ENCODE results near the gene DDX42.
"Not testable (repeated sequence)": the region's sequence is repeated elsewhere in the genome, so short reads cannot be mapped to it uniquely, and the experiment has no call there.

The DDX42 gene

DNA sequence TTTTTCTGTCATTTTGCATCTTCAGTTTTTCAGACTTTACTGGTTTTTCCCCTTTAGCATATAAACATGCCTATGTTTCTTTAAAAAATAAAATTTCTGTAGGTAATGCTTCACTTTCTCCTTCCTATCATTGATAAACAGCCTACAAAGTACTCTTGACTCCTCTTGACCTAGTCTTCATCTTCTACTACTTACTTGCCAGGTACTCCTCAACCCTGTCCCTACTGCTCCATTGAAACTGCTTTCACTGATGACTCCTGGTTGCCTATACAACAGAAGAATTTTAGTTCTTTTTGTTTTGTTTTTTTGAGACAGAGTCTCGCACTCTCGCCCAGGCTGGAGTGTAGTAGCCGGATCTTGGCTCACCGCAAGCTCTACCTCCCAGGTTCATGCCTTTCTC, 7.0 kb downstream of the DDX42 start:
- DNase-seq (ENCODE audit: low read depth) = no peak

GRCh38 chr17:63783522-63783921, 9.6 kb downstream of the DDX42 start:
- DNase-seq (ENCODE audit: low read depth) = no peak

- peak; percentile 50 for DNase-seq (ENCODE audit: low read depth)
These were observed 11.6 kb downstream of the DDX42 start for GRCh38 chr17:63785556-63785955.

DNA sequence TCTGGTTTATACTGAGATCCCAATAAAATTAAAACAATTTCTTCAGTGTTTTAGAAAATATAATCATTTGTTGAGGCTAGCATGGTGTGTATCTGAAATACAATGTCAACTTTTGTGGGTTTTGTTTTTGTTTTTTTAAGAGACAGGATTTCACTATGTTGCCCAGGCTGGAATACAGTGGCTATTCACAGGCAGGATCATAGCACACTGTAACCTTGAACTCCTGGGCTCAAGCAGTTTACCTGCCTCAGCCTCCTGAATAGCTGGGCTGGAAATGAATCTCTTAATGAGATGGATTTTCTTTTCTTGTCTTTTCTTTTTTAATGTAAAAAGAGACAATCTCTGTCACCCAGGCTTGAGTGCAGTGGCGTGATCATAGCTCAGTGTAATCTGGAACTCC, 12.1 kb downstream of the DDX42 start:
- no peak for DNase-seq (ENCODE audit: low read depth)

DNA sequence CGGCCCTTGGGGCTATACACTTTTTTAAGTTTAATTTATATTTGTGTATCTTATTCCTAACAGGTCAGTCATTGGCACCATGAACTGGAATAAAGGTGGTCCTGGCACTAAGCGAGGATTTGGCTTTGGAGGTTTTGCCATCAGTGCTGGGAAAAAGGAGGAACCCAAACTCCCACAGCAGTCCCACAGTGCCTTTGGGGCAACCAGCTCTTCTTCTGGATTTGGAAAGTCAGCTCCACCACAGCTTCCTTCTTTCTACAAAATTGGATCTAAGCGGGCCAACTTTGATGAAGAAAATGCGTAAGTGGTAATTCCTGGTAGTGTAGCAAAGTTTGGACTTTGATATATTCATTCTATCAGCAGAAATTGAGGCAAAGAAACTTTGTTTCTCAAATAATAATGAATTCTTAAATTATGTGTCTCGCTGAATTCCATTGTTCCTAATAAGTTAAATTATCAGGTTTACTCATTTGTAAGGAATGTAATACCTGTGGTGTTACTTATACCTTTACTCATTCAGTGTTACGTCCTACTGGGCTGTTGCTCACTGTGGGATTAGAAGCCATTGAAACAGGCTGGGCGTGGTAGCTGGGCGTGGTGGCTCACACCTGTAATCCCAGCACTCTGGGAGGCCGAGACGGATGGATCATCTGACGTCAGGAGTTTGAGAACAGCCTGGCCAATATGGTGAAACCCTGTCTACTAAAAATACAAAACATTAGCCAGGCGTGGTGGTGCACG, 13.2 kb downstream of the DDX42 start:
- DNase-seq (ENCODE audit: low read depth) = no peak

- no peak for DNase-seq (ENCODE audit: low read depth)
These were observed 16.1 kb downstream of the DDX42 start for GRCh38 chr17:63790057-63790456.

GRCh38 chr17:63792055-63792729, 18.2 kb downstream of the DDX42 start:
- no peak for DNase-seq (ENCODE audit: low read depth)

GRCh38 chr17:63796375-63796774, 22.4 kb downstream of the DDX42 start:
- not testable (repeated sequence) for DNase-seq (ENCODE audit: low read depth)

GRCh38 chr17:63798572-63799106, 24.7 kb downstream of the DDX42 start:
- DNase-seq (ENCODE audit: low read depth) = no peak

GRCh38 chr17:63800783-63801182, 26.8 kb downstream of the DDX42 start:
- no peak for DNase-seq (ENCODE audit: low read depth)

GRCh38 chr17:63804328-63804727, 30.4 kb downstream of the DDX42 start:
- DNase-seq (ENCODE audit: low read depth) = no peak

DNA sequence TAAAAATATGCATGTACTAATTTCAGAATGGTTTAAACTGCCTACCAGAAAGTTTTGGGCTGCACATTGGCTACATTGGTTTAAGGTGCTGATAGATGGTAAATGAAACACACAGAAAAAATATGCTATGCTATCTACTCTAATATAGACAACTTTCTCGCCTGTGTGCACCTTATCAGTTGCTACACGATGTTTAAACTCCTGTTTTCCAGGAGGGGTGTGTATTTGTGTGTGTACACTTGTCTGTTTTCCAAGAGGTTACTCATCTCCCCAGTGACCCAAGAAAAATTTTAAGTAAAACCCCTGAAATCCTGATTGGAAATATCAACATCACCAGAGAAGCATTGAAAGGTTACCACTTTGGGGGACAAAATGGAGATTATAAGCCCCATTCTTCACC, 31.6 kb downstream of the DDX42 start:
- DNase-seq (ENCODE audit: low read depth) = no peak

DNA sequence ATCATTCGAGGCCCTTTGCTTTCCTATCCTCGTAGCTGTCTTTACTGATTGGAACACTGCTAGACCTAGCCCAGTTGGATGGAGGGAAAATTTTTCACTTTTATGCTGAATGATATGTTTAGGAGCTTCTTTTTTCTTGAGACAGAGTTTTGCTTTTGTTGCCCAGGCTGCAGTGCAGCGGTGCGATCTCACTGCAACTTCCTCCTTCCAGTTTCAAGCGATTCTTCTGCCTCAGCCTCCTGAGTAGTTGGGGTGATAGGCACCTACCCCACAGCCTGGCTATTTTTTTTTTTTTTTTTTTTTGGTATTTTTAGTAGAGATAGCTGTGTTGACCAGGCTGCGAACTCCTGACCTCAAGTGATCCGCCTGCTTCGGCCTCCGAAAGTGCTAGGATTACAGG, 36.0 kb downstream of the DDX42 start:
- DNase-seq (ENCODE audit: low read depth) = no peak

- no peak for DNase-seq (ENCODE audit: low read depth)
These were observed 42.2 kb downstream of the DDX42 start for GRCh38 chr17:63816123-63816522.

DNA sequence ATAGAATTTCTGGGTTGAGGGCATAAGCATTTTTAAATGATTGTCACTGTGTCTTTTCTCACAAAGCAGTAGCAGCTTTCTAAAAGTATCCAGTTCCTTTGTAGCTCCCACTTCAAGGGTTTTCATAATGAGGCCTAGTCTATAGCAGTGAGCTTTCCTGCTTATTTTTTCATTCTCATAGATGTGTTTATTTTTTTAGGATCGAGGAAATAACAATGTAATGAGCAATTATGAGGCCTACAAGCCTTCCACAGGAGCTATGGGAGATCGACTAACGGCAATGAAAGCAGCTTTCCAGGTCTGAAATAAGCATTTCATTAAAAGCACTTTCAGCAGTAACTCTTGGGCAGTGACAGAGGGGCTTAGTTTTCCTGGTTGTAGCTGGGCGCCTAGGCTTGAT, 42.7 kb downstream of the DDX42 start:
- peak; percentile 62 for DNase-seq (ENCODE audit: low read depth)

DNA sequence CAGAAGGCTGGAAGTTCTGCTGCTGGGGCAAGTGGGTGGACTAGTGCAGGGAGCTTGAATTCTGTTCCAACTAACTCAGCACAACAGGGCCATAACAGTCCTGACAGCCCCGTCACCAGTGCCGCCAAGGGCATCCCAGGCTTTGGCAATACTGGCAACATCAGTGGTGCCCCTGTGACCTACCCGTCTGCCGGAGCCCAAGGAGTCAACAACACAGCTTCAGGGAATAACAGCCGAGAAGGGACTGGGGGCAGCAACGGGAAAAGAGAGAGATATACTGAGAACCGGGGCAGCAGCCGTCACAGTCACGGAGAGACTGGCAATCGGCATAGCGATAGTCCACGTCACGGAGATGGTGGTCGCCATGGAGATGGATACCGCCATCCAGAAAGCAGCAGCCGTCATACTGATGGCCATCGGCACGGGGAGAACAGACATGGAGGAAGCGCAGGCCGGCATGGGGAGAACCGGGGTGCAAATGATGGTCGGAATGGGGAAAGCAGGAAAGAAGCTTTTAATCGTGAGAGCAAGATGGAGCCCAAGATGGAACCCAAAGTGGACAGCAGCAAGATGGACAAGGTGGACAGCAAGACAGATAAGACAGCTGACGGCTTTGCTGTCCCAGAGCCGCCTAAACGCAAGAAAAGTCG, 43.9 kb downstream of the DDX42 start:
- DNase-seq (ENCODE audit: low read depth) = no peak

- no peak for DNase-seq (ENCODE audit: low read depth)
These were observed 45.2 kb downstream of the DDX42 start for GRCh38 chr17:63819131-63819530.

- no peak for DNase-seq (ENCODE audit: low read depth)
These were observed 45.9 kb downstream of the DDX42 start for GRCh38 chr17:63819585-63820537.

DNA sequence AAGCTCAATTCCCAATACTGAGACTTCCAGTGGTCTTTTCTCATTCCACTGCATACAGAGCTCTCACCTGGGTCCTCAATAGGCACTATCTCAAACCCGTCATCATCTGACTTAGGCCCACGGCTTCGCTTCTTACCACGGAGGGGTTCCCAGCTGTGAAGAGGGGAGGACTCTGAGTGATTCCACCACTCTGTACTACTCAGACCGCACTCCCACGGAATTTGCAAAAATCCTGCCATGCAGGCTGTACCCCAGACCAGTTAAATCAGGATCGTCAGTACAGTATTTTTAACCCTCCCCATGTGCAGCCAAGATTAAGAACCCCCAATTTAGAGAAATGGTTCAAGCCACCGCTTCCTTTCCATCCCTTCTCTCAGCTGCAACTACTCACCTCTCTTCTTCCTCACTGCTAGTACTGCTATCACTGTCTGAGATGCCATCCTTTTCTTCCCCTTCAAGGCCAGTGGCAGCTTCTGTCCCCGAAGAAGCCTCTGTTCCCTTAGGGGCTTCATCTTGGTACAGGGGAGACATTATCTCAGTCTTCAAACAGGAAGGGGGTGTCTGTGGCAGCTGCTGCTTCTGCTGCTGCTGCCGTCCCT, 47.1 kb downstream of the DDX42 start:
- no peak for DNase-seq (ENCODE audit: low read depth)

DNA sequence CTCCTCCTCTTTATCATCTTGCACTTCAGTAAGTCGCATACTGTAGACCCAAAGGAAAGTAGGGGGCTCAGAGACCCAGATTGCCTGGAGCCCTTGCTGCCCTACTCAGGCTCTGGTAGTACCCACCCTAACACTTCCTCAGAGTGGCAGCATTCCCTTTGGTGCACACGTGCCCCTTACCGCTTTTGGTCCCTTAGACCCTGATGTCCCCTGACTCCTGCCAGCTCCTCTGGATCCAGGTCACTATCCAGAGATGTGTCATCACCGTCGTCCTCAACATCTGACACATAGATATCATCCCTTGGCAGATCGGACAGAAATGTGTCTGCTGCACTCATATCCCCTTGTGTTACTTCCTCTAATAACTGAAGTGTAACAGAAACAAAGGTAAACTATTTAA, 47.8 kb downstream of the DDX42 start:
- DNase-seq (ENCODE audit: low read depth) = no peak

DNA sequence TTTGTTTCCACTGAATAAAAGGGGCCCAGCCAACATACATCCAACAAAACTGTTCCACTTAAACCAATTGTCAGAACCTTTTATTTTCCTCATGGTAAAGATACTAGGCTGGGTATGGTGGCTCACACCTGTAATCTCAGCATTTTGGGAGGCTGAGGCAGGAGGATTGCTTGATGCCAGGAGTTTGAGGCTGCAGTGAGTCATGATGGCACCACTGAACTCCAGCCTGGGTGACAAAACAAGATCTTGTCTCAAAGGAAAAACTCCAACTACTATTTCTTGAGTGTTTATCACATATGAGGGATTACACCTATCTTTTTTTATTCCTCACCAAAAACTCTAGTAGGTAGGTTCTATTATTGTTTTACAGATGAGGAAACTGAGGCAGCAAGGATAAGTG, 48.6 kb downstream of the DDX42 start:
- DNase-seq (ENCODE audit: low read depth) = no peak

Data from EH (cell line).